GM21447 (cell line): ENCODE results near the gene CTNNA2.

Experiments
- ATAC-seq: cut with Tn5 transposase; IDR thresholded peaks from one replicate; pipeline ENCODE4 v1.9.1; 2021; ENCODE audit not compliant: unreplicated experiment

CTNNA2 gene

GRCh38 chr2:79846878-79847277, 334.0 kb downstream of the CTNNA2 start:
- ATAC-seq = no peak

- no peak for ATAC-seq
Observed at GRCh38 chr2:79849241-79849640, 336.4 kb downstream of the CTNNA2 start.

GRCh38 chr2:79849949-79850348, 337.1 kb downstream of the CTNNA2 start:
- ATAC-seq = no peak

- no peak for ATAC-seq
Observed at GRCh38 chr2:79850912-79851311, 338.1 kb downstream of the CTNNA2 start.

GRCh38 chr2:79855264-79856006, 342.6 kb downstream of the CTNNA2 start:
- ATAC-seq = no peak

GRCh38 chr2:79857888-79858287, 345.0 kb downstream of the CTNNA2 start:
- no peak for ATAC-seq

GRCh38 chr2:79860228-79861058, 347.6 kb downstream of the CTNNA2 start:
- ATAC-seq = no peak

GRCh38 chr2:79861059-79861374, 348.2 kb downstream of the CTNNA2 start:
- ATAC-seq = no peak

- no peak for ATAC-seq
Observed at GRCh38 chr2:79862756-79863155, 349.9 kb downstream of the CTNNA2 start.

- no peak for ATAC-seq
Observed at GRCh38 chr2:79872656-79873055, 359.8 kb downstream of the CTNNA2 start.

GRCh38 chr2:79874015-79874414, 361.2 kb downstream of the CTNNA2 start:
- no peak for ATAC-seq

- ATAC-seq = no peak
Observed at GRCh38 chr2:79876430-79876829, 363.6 kb downstream of the CTNNA2 start.

- ATAC-seq = no peak
Observed at GRCh38 chr2:79882548-79882947, 369.7 kb downstream of the CTNNA2 start.

- ATAC-seq = no peak
Observed at GRCh38 chr2:79887747-79888374, 375.0 kb downstream of the CTNNA2 start.

- no peak for ATAC-seq
Observed at GRCh38 chr2:79892123-79892522, 379.3 kb downstream of the CTNNA2 start.

- no peak for ATAC-seq
Observed at GRCh38 chr2:79899196-79899595, 386.3 kb downstream of the CTNNA2 start.

GRCh38 chr2:79901161-79901560, 388.3 kb downstream of the CTNNA2 start:
- no peak for ATAC-seq

- ATAC-seq = no peak
Observed at GRCh38 chr2:79903222-79904000, 390.6 kb downstream of the CTNNA2 start.

GRCh38 chr2:79906139-79906890, 393.5 kb downstream of the CTNNA2 start:
- ATAC-seq = no peak

- no peak for ATAC-seq
Observed at GRCh38 chr2:79909521-79909920, 396.7 kb downstream of the CTNNA2 start.
